ENCODE measurements around the gene RFX5.
"Not testable (repeated sequence)": the region's sequence is repeated elsewhere in the genome, so short reads cannot be mapped to it uniquely, and the experiment has no call there.

The RFX5 gene

GRCh38 chr1:151362308-151363155, 15.5 kb upstream of the RFX5 start:
- Histone ChIP-seq H3K27ac (no peak overlapping the region), H3K4me2 (no peak overlapping the region), H4K20me1 (no peaks in the 10 kb centered on the region), H3K9ac (no peak overlapping the region), H3K4me3 (0 out of 2 replicates have a peak overlapping the region, but pooled peaks have one; percentile 25), H3K9me3 (peaks cover 38% of the 10 kb centered on the region), H3K36me3 (peaks cover 11% of the 10 kb centered on the region; the same call in 1 of the 2 replicates), H3K4me1 (no peaks in the 10 kb centered on the region), H3K27me3 (no peaks in the 10 kb centered on the region)
- no peak for TF ChIP-seq Cebpa-rat (IDR thresholded peaks at IDR 0.05)

- no peak overlapping the region for H3K4me3 ChIP-seq
- H3K4me1 ChIP-seq: no peaks in the 10 kb centered on the region
- TF ChIP-seq Cebpa-rat (IDR thresholded peaks at IDR 0.05): no peak
- H3K27me3 ChIP-seq: no peaks in the 10 kb centered on the region
- H3K4me2 ChIP-seq: no peak overlapping the region
- peaks cover 38% of the 10 kb centered on the region for H3K9me3 ChIP-seq
- H3K36me3 ChIP-seq: peaks cover 11% of the 10 kb centered on the region; the same call in 1 of the 2 replicates
- H3K27ac ChIP-seq: no peak overlapping the region
- no peaks in the 10 kb centered on the region for H4K20me1 ChIP-seq
- no peak overlapping the region for H3K9ac ChIP-seq
Measured at GRCh38 chr1:151361883-151362282, 14.8 kb upstream of the RFX5 start.

- peaks cover 27% of the 10 kb centered on the region for H3K9me3 ChIP-seq
- no peak for TF ChIP-seq Cebpa-rat (IDR thresholded peaks at IDR 0.05)
- H3K4me2 ChIP-seq: no peak overlapping the region
- H3K36me3 ChIP-seq: peaks cover 7% of the 10 kb centered on the region; the same call in 1 of the 2 replicates
- no peak overlapping the region for H3K9ac ChIP-seq
- 0 out of 2 replicates have a peak, but pooled peaks cover 5% of the 10 kb centered on the region for H3K4me1 ChIP-seq
- no peaks in the 10 kb centered on the region for H4K20me1 ChIP-seq
- no peaks in the 10 kb centered on the region for H3K27me3 ChIP-seq
- no peak overlapping the region for H3K27ac ChIP-seq
- no peak overlapping the region for H3K4me3 ChIP-seq
Measured at GRCh38 chr1:151356696-151357095, 9.6 kb upstream of the RFX5 start.

- Histone ChIP-seq H3K9ac (no peak overlapping the region), H3K4me3 (no peak overlapping the region), H3K27me3 (no peaks in the 10 kb centered on the region), H3K4me2 (no peak overlapping the region), H3K9me3 (peaks cover 44% of the 10 kb centered on the region), H3K36me3 (peaks cover 16% of the 10 kb centered on the region; the same call in 1 of the 2 replicates), H3K4me1 (peaks cover 20% of the 10 kb centered on the region), H4K20me1 (no peaks in the 10 kb centered on the region), H3K27ac (no peak overlapping the region)
- TF ChIP-seq Cebpa-rat (IDR thresholded peaks at IDR 0.05): no peak
Measured at GRCh38 chr1:151352021-151352718, 5.1 kb upstream of the RFX5 start.

- not testable (repeated sequence) for H3K9ac ChIP-seq, H4K20me1 ChIP-seq, H3K27me3 ChIP-seq, H3K27ac ChIP-seq, H3K4me2 ChIP-seq, H3K4me3 ChIP-seq
- H3K9me3 ChIP-seq: peaks cover 44% of the 10 kb centered on the region
- H3K36me3 ChIP-seq: peaks cover 16% of the 10 kb centered on the region; the same call in 1 of the 2 replicates
- peaks cover 23% of the 10 kb centered on the region for H3K4me1 ChIP-seq
Measured at GRCh38 chr1:151350323-151350722, 3.3 kb upstream of the RFX5 start.

- Histone ChIP-seq H3K4me1 (peaks cover 50% of the 10 kb centered on the region), H3K27me3 (no peaks in the 10 kb centered on the region), H3K9ac (peak overlapping the region; percentile 63), H3K4me2 (peak overlapping the region; percentile 79), H4K20me1 (peaks cover 14% of the 10 kb centered on the region; the same call in 1 of the 2 replicates), H3K27ac (peak overlapping the region; percentile 99), H3K9me3 (peaks cover 37% of the 10 kb centered on the region), H3K36me3 (peaks cover 42% of the 10 kb centered on the region), H3K4me3 (peak overlapping the region; percentile 72)
- TF ChIP-seq Cebpa-rat (IDR thresholded peaks at IDR 0.05): no peak
Measured at GRCh38 chr1:151347523-151348246, 633 bp upstream of the RFX5 start.

- Histone ChIP-seq H3K4me2 (peak overlapping the region; percentile 99), H3K9me3 (peaks cover 23% of the 10 kb centered on the region), H3K27ac (peak overlapping the region; percentile 99), H4K20me1 (peaks cover 29% of the 10 kb centered on the region; the same call in 1 of the 2 replicates), H3K4me3 (peak overlapping the region; percentile 72), H3K4me1 (peaks cover 64% of the 10 kb centered on the region), H3K9ac (peak overlapping the region; percentile 96), H3K27me3 (no peaks in the 10 kb centered on the region), H3K36me3 (peaks cover 44% of the 10 kb centered on the region)
- no peak for TF ChIP-seq Cebpa-rat (IDR thresholded peaks at IDR 0.05)
Measured at GRCh38 chr1:151346082-151346768, 827 bp downstream of the RFX5 start.

- Histone ChIP-seq H3K4me1 (peaks cover 77% of the 10 kb centered on the region), H4K20me1 (peaks cover 30% of the 10 kb centered on the region; the same call in 1 of the 2 replicates), H3K9ac (0 out of 2 replicates have a peak overlapping the region, but pooled peaks have one; percentile 45), H3K27me3 (no peaks in the 10 kb centered on the region), H3K4me2 (peak overlapping the region; percentile 99), H3K9me3 (peaks cover 3% of the 10 kb centered on the region; the same call in 1 of the 2 replicates), H3K36me3 (peaks cover 40% of the 10 kb centered on the region), H3K27ac (peak overlapping the region; percentile 52), H3K4me3 (peak overlapping the region; percentile 72)
- no peak for TF ChIP-seq Cebpa-rat (IDR thresholded peaks at IDR 0.05)
Measured at GRCh38 chr1:151344291-151344690, 2.8 kb downstream of the RFX5 start.

- Histone ChIP-seq H3K4me2 (peak overlapping the region; percentile 99), H3K9ac (no peak overlapping the region; the same call in 1 of the 2 replicates), H3K4me3 (no peak overlapping the region), H4K20me1 (peaks cover 30% of the 10 kb centered on the region; the same call in 1 of the 2 replicates), H3K27me3 (no peaks in the 10 kb centered on the region), H3K4me1 (peaks cover 74% of the 10 kb centered on the region), H3K27ac (0 out of 2 replicates have a peak overlapping the region, but pooled peaks have one; percentile 25), H3K9me3 (no peaks in the 10 kb centered on the region), H3K36me3 (peaks cover 40% of the 10 kb centered on the region)
- no peak for TF ChIP-seq Cebpa-rat (IDR thresholded peaks at IDR 0.05)
Measured at GRCh38 chr1:151343587-151343986, 3.5 kb downstream of the RFX5 start.
